ENCODE results near the gene LTBP2.

The LTBP2 gene

GRCh38 chr14:74654931-74655330 is 42.9 kb upstream of the LTBP2 start:
- Histone ChIP-seq H3K4me3 (ENCODE audit: low read length) (no peak overlapping the region), H3K27me3 (ENCODE audit: control insufficient read depth, low read length) (no peaks in the 10 kb centered on the region), H3K79me2 (ENCODE audit: control insufficient read depth, low read length) (no peaks in the 10 kb centered on the region), H3F3A (ENCODE audit: control insufficient read depth, insufficient read depth) (no peaks in the 10 kb centered on the region), H3K9me3 (ENCODE audit: control insufficient read depth, insufficient read depth, low read length) (no peaks in the 10 kb centered on the region), H4K20me1 (ENCODE audit: control insufficient read depth, insufficient read depth, low read depth, low read length) (no peaks in the 10 kb centered on the region), H3K27ac (ENCODE audit: low read depth, low read length) (no peak overlapping the region), H3K4me2 (ENCODE audit: low read length) (no peak overlapping the region), H3K4me1 (ENCODE audit: control insufficient read depth, low read length) (no peaks in the 10 kb centered on the region), H3K9me2 (replicated peaks; ENCODE audit: control insufficient read depth, low read length) (no peaks in the 10 kb centered on the region), H3K36me3 (ENCODE audit: control insufficient read depth, low read length) (peaks cover 7% of the 10 kb centered on the region; the same call in 1 of the 2 replicates)
- TF ChIP-seq EZH2phosphoT487 (IDR thresholded peaks at IDR 0.05; ENCODE audit: borderline replicate concordance, low read length) (no peak), CTCF (IDR thresholded peaks at IDR 0.05; ENCODE audit: low read depth, low read length, poor library complexity, severe bottlenecking) (no peak)

- TF ChIP-seq EZH2phosphoT487 (IDR thresholded peaks at IDR 0.05; ENCODE audit: borderline replicate concordance, low read length) (no peak), CTCF (IDR thresholded peaks at IDR 0.05; ENCODE audit: low read depth, low read length, poor library complexity, severe bottlenecking) (no peak)
- H3K9me2 ChIP-seq (replicated peaks; ENCODE audit: control insufficient read depth, low read length): no peaks in the 10 kb centered on the region
- no peaks in the 10 kb centered on the region for H3F3A ChIP-seq (ENCODE audit: control insufficient read depth, insufficient read depth)
- no peaks in the 10 kb centered on the region for H4K20me1 ChIP-seq (ENCODE audit: control insufficient read depth, insufficient read depth, low read depth, low read length)
- no peaks in the 10 kb centered on the region for H3K79me2 ChIP-seq (ENCODE audit: control insufficient read depth, low read length)
- H3K4me3 ChIP-seq (ENCODE audit: low read length): no peak overlapping the region
- no peaks in the 10 kb centered on the region for H3K9me3 ChIP-seq (ENCODE audit: control insufficient read depth, insufficient read depth, low read length)
- H3K4me2 ChIP-seq (ENCODE audit: low read length): no peak overlapping the region
- no peaks in the 10 kb centered on the region for H3K4me1 ChIP-seq (ENCODE audit: control insufficient read depth, low read length)
- H3K27ac ChIP-seq (ENCODE audit: low read depth, low read length): no peak overlapping the region
- peaks cover 5% of the 10 kb centered on the region; the same call in 1 of the 2 replicates for H3K36me3 ChIP-seq (ENCODE audit: control insufficient read depth, low read length)
- no peaks in the 10 kb centered on the region for H3K27me3 ChIP-seq (ENCODE audit: control insufficient read depth, low read length)
Observed at GRCh38 chr14:74653386-74654138, 41.5 kb upstream of the LTBP2 start.

GRCh38 chr14:74652541-74652940 is 40.5 kb upstream of the LTBP2 start:
- no peaks in the 10 kb centered on the region for H3K27me3 ChIP-seq (ENCODE audit: control insufficient read depth, low read length)
- no peaks in the 10 kb centered on the region for H4K20me1 ChIP-seq (ENCODE audit: control insufficient read depth, insufficient read depth, low read depth, low read length)
- TF ChIP-seq CTCF (IDR thresholded peaks at IDR 0.05; ENCODE audit: low read depth, low read length, poor library complexity, severe bottlenecking): no peak
- H3K27ac ChIP-seq (ENCODE audit: low read depth, low read length): no peak overlapping the region
- H3K4me3 ChIP-seq (ENCODE audit: low read length): no peak overlapping the region
- H3K9me3 ChIP-seq (ENCODE audit: control insufficient read depth, insufficient read depth, low read length): no peaks in the 10 kb centered on the region
- no peaks in the 10 kb centered on the region for H3F3A ChIP-seq (ENCODE audit: control insufficient read depth, insufficient read depth)
- H3K4me2 ChIP-seq (ENCODE audit: low read length): no peak overlapping the region
- H3K4me1 ChIP-seq (ENCODE audit: control insufficient read depth, low read length): peaks cover 9% of the 10 kb centered on the region
- peaks cover 5% of the 10 kb centered on the region; the same call in 1 of the 2 replicates for H3K36me3 ChIP-seq (ENCODE audit: control insufficient read depth, low read length)
- H3K9me2 ChIP-seq (replicated peaks; ENCODE audit: control insufficient read depth, low read length): no peaks in the 10 kb centered on the region
- H3K79me2 ChIP-seq (ENCODE audit: control insufficient read depth, low read length): no peaks in the 10 kb centered on the region

Data from DOHH2 (cell line).